ENCODE results near the gene FGD6. TPM values are rescaled to one million over a fixed set of nuclear protein-coding genes. Genes with fewer than 3 reads are reported as not detected.
A peak's percentile ranks its signal among the peaks of the same experiment; 100 is the strongest.

The FGD6 gene
- total RNA-seq, 2 experiments from 2014 or later, result 0.78 to 1.1 TPM

DNA sequence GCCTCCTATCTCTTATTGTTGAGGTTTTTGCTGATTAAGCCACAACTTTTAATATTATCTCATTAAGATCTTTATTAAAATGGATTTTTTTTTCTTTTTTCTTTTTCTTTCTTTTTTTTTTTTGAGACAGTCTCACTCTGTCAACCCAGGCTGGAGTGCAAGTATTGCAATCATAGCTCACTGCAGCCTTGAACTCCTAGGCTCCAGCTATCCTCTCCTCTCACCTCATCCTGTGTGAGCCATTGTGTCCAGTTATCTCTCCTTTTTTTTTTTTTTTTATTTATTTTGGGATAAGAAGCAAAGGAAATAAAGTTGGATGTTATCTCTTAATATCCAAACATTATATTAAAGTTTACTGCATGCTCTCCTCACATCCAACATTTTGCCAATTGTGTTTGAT is 13.0 kb upstream of the FGD6 start:
- Mint-ChIP-seq H3K27ac (no peak overlapping the region), H3K36me3 (peaks cover 3% of the 10 kb centered on the region), H3K4me3 (no peak overlapping the region), H3K27me3 (no peaks in the 10 kb centered on the region), H3K4me1 (ENCODE audit: low read depth) (peaks cover 18% of the 10 kb centered on the region), H3K9me3 (no peaks in the 10 kb centered on the region)
- DNase-seq, result no peak
- intact Hi-C loops (cut with micrococcal nuclease), result no loop called here
- ChIA-PET CTCF (no interaction called here), POLR2A (no interaction called here)

DNA sequence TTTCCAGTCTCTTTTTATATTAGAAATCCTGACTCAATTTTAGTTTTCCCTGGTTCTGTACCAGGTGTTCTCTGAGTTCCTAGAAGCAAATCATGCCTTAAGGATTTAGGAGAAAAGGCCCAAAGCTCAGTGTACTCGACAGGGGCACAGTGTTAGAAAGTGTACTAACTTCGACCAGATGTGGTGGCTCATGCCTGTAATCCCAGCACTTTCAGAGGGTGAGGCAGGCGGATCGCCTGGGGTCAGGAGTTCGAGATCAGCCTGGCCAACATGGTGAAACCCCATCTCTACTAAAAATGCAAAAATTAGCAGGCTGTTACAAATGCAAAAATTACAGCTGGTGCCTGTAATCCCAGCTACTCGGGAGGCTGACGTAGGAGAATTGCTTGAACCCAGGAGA is 12.4 kb upstream of the FGD6 start:
- ChIA-PET CTCF (interaction anchor here (0.7 kb wide), 1 partner anchor 30 kb away, joined by 3 read pairs; no protein-coding TSS in a partner anchor), POLR2A (no interaction called here)
- Mint-ChIP-seq H3K9me3 (no peaks in the 10 kb centered on the region), H3K36me3 (peaks cover 6% of the 10 kb centered on the region), H3K27ac (no peak overlapping the region), H3K4me3 (no peak overlapping the region), H3K27me3 (no peaks in the 10 kb centered on the region), H3K4me1 (ENCODE audit: low read depth) (peaks cover 23% of the 10 kb centered on the region)
- DNase-seq, result no peak
- intact Hi-C loops (cut with micrococcal nuclease), result no loop called here

DNA sequence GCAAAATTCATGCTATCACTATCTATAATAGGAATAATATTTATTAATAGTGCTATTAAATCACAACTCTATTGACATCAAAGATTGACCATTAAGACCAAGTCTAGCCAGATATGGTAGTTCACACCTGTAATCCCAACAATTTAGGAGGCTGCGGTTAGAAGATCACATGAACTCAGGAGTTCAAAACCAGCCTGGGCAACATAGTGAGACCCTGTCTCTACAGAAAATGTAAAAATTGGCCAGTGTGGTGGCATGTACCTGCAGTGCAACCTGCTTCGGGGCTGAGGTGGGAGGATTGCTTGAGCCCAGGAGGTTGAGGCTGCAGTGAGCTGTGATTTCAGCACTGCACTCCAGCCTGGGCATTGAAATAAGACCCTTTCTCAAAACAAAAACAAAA is 11.3 kb upstream of the FGD6 start:
- H3K4me3 Mint-ChIP-seq, result no peak overlapping the region
- ChIA-PET POLR2A (interaction anchor here (0.5 kb wide), 1 partner anchor 270 kb away, joined by 4 read pairs; no protein-coding TSS in a partner anchor), CTCF (interaction anchor here (0.7 kb wide), 1 partner anchor 11 kb away, joined by 3 read pairs; the partner anchor contains the start of genes FGD6 and VEZT)
- H3K27me3 Mint-ChIP-seq, result no peaks in the 10 kb centered on the region
- H3K36me3 Mint-ChIP-seq, result peaks cover 4% of the 10 kb centered on the region
- H3K27ac Mint-ChIP-seq, result no peak overlapping the region
- no peak for DNase-seq
- peaks cover 32% of the 10 kb centered on the region for H3K4me1 Mint-ChIP-seq (ENCODE audit: low read depth)
- intact Hi-C loops (cut with micrococcal nuclease), result no loop called here
- no peaks in the 10 kb centered on the region for H3K9me3 Mint-ChIP-seq

- POLR2A ChIA-PET, result interaction anchor here (0.5 kb wide), 1 partner anchor 271 kb away, joined by 4 read pairs; no protein-coding TSS in a partner anchor
- no peak for DNase-seq
- peaks cover 34% of the 10 kb centered on the region for H3K4me1 Mint-ChIP-seq (ENCODE audit: low read depth)
- no peaks in the 10 kb centered on the region for H3K27me3 Mint-ChIP-seq
- peaks cover 4% of the 10 kb centered on the region for H3K36me3 Mint-ChIP-seq
- no peak overlapping the region for H3K4me3 Mint-ChIP-seq
- H3K9me3 Mint-ChIP-seq, result no peaks in the 10 kb centered on the region
- CTCF ChIA-PET, result interaction anchor here (0.7 kb wide), 1 partner anchor 10 kb away, joined by 3 read pairs; the partner anchor contains the start of genes FGD6 and VEZT
- no peak overlapping the region for H3K27ac Mint-ChIP-seq
- intact Hi-C loops (cut with micrococcal nuclease), result no loop called here
Observed at GRCh38 chr12:95227818-95228356, 10.6 kb upstream of the FGD6 start.

GRCh38 chr12:95225645-95226212 is 8.5 kb upstream of the FGD6 start:
- Mint-ChIP-seq H3K27me3 (no peaks in the 10 kb centered on the region), H3K9me3 (no peaks in the 10 kb centered on the region), H3K27ac (peak overlapping the region; percentile 28), H3K4me1 (ENCODE audit: low read depth) (peaks cover 34% of the 10 kb centered on the region), H3K4me3 (no peak overlapping the region), H3K36me3 (peaks cover 4% of the 10 kb centered on the region)
- ChIA-PET POLR2A (no interaction called here), CTCF (interaction anchor here (0.7 kb wide), 1 partner anchor 309 kb away, joined by 3 read pairs; no protein-coding TSS in a partner anchor)
- DNase-seq, result no peak
- intact Hi-C loops (cut with micrococcal nuclease), result no loop called here

DNA sequence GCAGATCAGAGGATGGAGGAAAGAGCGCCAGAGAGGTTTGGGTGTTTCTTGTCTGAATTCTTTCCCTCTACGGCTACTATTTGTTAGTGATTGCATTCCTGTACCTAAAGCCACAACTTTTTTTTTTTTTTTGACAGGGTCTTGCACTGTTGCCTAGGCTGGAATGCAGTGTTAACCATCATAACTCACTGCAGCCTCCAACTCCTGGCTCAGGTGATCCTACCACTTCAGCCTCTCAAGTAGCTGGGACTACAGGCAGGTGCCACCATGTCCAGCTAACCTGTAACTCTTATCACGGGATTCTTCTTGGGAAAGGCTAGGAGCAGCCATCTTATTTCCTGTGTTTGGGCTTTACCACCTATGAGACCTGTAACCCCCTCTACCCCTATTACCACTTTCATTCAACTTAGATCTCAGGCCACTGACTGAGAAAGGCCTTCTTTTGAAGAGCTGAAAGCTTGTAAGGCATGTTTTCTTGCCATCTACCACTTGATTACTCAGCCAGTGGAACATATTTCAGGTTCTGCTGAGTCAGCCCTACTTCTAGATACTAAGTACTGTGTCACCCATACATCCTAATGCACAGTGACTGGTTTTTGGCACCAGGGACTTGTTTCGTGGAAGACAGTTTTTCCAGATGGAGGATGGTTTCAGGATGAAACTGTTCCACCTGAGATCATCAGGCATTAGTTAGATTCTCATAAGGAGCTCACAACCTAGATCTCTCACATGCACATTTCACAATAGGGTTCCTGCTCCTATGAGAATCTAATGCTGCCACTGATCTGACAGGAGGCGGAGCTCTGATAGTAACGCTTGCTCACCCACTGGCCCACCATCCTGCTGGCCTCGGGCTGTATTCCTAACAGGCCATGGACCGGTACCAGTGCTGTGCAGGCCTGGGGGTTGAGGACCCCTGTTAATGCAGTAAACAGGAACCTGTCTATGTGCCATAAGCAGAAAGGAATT is 7.2 kb upstream of the FGD6 start:
- Mint-ChIP-seq H3K27me3 (no peaks in the 10 kb centered on the region), H3K36me3 (peaks cover 6% of the 10 kb centered on the region), H3K9me3 (no peaks in the 10 kb centered on the region), H3K27ac (peak overlapping the region; percentile 48), H3K4me1 (ENCODE audit: low read depth) (peaks cover 41% of the 10 kb centered on the region), H3K4me3 (no peak overlapping the region)
- ChIA-PET CTCF (interaction anchor here (0.6 to 0.9 kb wide), 4 partner anchors 35 to 1381 kb away, joined by 3 to 4 read pairs (median 3); no protein-coding TSS in a partner anchor), POLR2A (no interaction called here)
- intact Hi-C loops (cut with micrococcal nuclease), result no loop called here
- no peak for DNase-seq

DNA sequence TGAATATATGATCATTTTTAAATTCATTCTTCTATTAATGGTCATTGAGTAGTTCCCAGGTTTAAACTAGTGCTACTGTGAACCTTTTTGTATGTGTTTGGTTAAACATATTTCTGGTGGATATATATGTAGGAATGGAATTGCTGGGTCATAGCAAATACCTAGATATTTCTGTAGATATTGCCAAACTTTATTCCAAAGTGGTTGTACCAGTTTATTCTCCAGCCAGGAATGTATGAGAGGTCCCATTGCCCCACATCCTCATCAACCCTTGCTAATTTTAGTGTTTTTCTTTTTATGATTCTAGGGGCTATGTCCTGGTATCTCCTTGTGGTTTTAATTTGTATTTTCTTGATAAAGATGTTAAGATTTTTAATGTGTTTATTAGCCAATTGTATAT is 3.5 kb upstream of the FGD6 start:
- DNase-seq, result no peak
- Mint-ChIP-seq H3K9me3 (no peaks in the 10 kb centered on the region), H3K27ac (no peak overlapping the region), H3K4me3 (no peak overlapping the region), H3K36me3 (peaks cover 7% of the 10 kb centered on the region), H3K27me3 (no peaks in the 10 kb centered on the region), H3K4me1 (ENCODE audit: low read depth) (peaks cover 49% of the 10 kb centered on the region)
- POLR2A ChIA-PET, result no interaction called here
- CTCF ChIA-PET, result no interaction called here
- intact Hi-C loops (cut with micrococcal nuclease), result no loop called here

- DNase-seq, result no peak
- H3K4me1 Mint-ChIP-seq (ENCODE audit: low read depth), result peaks cover 51% of the 10 kb centered on the region
- ChIA-PET POLR2A (no interaction called here), CTCF (no interaction called here)
- H3K27ac Mint-ChIP-seq, result no peak overlapping the region
- no peaks in the 10 kb centered on the region for H3K27me3 Mint-ChIP-seq
- intact Hi-C loops (cut with micrococcal nuclease), result no loop called here
- H3K9me3 Mint-ChIP-seq, result no peaks in the 10 kb centered on the region
- peaks cover 7% of the 10 kb centered on the region for H3K36me3 Mint-ChIP-seq
- no peak overlapping the region for H3K4me3 Mint-ChIP-seq
Observed at GRCh38 chr12:95220190-95220589, 2.9 kb upstream of the FGD6 start.

GRCh38 chr12:95218150-95219133 is 1.2 kb upstream of the FGD6 start:
- POLR2A ChIA-PET, result interaction anchor here (0.7 to 2.2 kb wide), 5 partner anchors 31 to 255 kb away, joined by 3 to 16 read pairs (median 3); partner anchors contain the start of gene METAP2
- Mint-ChIP-seq H3K4me1 (ENCODE audit: low read depth) (peaks cover 37% of the 10 kb centered on the region), H3K27me3 (no peaks in the 10 kb centered on the region), H3K4me3 (peak overlapping the region; percentile 89), H3K27ac (peak overlapping the region; percentile 95), H3K36me3 (peaks cover 3% of the 10 kb centered on the region), H3K9me3 (no peaks in the 10 kb centered on the region)
- intact Hi-C loops (cut with micrococcal nuclease), result loop anchor here (1.0 to 5.0 kb wide), 5 partner anchors 179 to 1011 kb away; partner anchors contain the start of genes LTA4H and SNRPF
- DNase-seq, result peak; percentile 70
- CTCF ChIA-PET, result interaction anchor here (0.8 to 1.8 kb wide), 5 partner anchors 25 to 316 kb away, joined by 3 to 19 read pairs (median 6); partner anchors contain the start of gene METAP2

DNA sequence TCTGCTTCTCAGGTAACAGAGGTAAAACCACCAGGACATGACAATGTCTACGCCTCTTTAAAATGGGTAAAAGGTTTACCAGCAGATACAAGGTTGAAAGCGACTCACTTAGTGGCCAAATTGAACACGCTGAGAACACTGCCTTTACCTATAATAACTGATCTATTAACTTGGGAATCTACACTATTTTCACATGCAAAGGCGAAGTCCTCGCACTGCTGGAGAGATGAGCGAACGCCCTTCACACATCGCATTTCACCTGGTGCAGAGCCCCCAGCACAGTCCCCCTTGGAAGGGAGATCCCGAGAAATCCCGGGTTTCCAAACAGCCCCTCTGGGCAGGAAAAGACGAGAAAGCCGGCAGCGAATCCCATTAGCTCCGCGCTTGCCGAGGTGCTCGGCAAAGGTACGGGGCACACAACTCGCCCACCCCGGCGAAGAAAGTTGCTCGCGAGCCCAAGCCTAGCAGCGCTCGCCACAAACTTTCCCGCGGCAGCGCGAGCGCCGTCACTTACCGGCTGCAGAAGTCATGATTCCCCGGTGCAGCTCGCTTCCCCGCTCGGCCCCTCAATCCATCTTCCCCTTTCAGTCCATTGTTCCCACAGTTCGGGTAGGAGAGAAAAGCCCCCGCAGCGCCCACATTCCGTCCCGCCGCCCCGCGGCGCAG is 423 bp downstream of the FGD6 start:
- Mint-ChIP-seq H3K4me1 (ENCODE audit: low read depth) (peaks cover 31% of the 10 kb centered on the region), H3K27me3 (no peaks in the 10 kb centered on the region), H3K9me3 (no peaks in the 10 kb centered on the region), H3K36me3 (peaks cover 3% of the 10 kb centered on the region), H3K27ac (peak overlapping the region; percentile 61), H3K4me3 (peak overlapping the region; percentile 89)
- CTCF ChIA-PET, result interaction anchor here (0.6 to 1.8 kb wide), 9 partner anchors 11 to 318 kb away, joined by 3 to 19 read pairs (median 4); partner anchors contain the start of genes METAP2 and NR2C1
- POLR2A ChIA-PET, result interaction anchor here (0.6 to 2.2 kb wide), 7 partner anchors 12 to 726 kb away, joined by 3 to 16 read pairs (median 5); partner anchors contain the start of genes AMDHD1, CCDC38, METAP2 and NR2C1
- DNase-seq, result no peak
- intact Hi-C loops (cut with micrococcal nuclease), result loop anchor here (1.0 to 5.0 kb wide), 9 partner anchors 100 to 1010 kb away; partner anchors contain the start of genes LTA4H, METAP2, NDUFA12 and NR2C1

Measured in activated CD4-positive, alpha-beta memory T cell treated with anti-CD3 and anti-CD28 coated beads for 36 hours (primary cell).